ENCODE data around the gene CTAG2.
"Not testable (repeated sequence)": the region's sequence is repeated elsewhere in the genome, so short reads cannot be mapped to it uniquely, and the experiment has no call there.

The CTAG2 gene

DNA sequence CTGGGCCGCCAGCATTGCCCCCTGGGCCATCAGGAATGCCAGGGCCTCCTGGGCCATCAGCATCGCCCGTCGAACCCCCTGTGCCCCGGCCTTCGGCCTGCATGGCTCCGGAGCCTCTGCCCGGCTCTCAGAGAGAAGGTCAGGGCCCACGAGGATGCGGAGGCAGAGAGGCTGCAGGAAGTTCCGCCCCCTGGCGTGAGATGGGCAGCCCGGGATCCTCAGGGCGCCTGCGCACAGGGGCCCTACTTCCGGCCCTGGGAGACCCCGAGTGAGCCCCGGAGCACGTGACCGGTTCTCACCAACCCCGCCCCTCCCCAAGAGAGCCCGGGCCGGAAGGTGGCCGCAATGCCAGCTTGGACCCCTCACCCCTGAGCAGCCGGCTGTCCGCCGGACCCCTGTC, at the start of gene CTAG2:
Gene CTAG2 (minus strand): TSS at position 167 of the 400 bp plus-strand sequence. CDS start 64 bp downstream, at position 103.
- not testable (repeated sequence) for DNase-seq

DNA sequence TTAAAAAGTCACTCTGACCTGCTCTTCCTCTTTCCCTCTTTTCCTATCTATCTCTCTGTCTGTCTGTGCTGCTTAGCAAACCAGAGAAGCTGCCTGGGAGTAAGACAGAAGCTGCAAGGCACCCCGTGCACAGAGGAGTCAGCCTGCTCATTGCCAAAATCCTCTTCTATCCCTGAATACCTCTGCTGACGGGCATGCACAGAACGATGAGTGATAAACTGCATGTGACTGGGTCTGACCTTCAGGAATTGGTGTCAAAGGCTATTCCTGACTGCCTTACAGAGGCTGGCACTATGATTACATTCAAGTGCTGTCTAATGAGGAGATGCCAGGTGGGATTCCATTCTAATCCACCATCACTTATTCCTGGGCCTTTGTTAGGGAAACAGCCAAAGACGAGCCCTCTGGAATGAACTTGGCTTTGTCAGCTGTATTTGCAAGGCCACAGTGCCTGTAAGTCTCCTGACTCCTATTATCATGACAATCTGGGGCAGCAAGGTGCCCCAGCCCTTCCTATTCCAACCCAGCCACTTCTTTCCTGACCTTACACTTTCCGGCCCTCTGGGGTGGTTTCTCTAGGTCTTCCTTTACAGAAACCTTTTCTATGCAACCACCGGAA, 45.4 kb upstream of the CTAG2 start:
- no peak for DNase-seq

DNA sequence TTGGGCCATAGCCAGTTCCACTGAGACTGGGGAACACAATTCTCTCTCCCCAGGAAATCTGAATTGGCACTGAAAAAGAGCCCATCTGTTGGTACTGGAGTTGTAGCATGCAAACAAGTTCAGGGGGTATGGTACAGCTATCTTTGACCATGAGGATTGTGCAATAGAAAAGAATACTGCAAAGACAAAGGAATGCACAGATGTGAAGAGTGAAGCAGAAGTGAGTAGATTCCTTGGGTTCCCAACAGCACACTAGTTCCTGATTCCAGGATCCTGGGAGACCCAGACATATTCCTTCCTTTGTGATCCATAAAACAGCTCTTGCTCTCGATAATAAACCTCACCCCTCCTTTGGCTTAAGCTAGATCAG, 43.3 kb upstream of the CTAG2 start:
- DNase-seq, result no peak

- DNase-seq, result no peak
Observed at GRCh38 chrX:154695911-154696675, 42.7 kb upstream of the CTAG2 start.

- no peak for DNase-seq
Observed at GRCh38 chrX:154693394-154693793, 40.0 kb upstream of the CTAG2 start.

GRCh38 chrX:154690438-154690837, 37.1 kb upstream of the CTAG2 start:
- DNase-seq, result not testable (repeated sequence)

DNA sequence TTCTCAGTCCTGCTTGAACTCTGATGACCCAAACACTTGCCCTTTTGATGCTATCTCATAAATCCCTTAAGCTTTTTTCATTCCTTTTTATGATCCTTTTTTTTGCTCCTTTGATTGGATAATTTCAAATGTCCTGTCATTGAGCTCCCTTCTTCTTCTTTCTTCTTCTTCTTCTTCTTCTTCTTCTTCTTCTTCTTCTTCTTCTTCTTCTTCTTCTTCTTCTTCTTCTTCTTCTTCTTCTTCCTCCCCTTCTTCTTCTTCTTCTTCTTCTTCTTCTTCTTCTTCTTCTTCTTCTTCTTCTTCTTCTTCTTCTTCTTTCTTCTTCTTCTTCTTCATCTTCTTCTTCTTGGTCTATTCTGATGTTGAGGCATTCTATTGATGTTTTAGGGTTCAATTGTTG, 18.7 kb upstream of the CTAG2 start:
- DNase-seq, result not testable (repeated sequence)

DNA sequence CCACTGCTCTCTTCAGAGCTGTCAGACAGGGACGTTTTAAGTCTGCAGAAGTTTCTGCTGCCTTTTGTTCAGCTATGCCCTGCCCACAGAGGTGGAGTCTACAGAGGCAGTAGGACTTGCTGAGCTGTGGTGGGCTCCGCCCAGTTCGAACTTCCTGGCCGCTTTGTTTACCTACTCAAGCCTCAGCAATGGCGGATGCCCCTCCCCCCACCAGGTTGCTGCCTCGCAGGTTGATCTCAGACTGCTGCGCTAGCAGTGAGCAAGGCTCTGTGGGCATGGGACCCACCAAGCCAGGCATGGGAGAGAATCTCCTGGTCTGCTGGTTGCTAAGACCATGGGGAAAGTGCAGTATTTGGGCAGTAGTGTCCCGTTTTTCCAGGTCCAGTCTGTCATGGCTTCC, 17.5 kb upstream of the CTAG2 start:
- DNase-seq, result not testable (repeated sequence)

DNA sequence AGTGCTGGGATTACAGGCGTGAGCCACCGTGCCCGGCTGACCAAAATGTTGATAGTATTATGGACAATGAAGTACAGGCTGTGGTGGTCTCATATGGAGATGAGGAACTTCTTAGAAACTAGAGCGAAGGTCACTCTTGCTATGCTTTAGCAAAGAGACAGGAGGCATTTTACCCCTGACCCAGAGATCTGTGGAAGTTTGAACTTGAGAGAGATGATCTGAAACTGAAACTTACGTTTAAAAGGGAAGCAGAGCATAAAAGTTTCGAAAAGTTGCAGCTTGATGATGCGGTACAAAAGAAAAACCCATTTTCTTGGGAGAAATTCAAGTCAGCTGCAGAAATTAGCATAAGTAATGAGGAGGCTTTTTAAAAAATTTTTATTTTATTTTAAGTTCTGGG, 8.5 kb upstream of the CTAG2 start:
- no peak for DNase-seq

DNA sequence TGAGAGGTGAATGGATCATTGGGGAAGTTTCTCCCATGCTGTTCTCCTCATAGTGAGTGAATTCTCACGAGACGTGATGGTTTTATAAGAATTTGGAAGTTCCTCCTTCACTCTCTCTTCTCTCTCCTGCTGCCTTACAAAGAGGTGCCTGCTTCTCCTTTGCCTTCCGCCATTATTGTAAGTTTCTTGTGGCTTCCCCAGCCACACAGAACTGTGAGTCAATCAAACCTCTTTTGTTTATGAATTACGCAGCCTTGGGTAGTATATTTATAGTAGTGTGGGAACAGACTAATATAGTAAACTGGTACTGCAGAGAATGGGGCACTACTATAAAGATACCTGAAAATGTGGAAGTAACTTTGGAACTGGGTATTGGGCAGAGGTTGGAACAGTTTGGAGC, 7.8 kb upstream of the CTAG2 start:
- DNase-seq, result no peak

- DNase-seq, result no peak
Observed at GRCh38 chrX:154660541-154660940, 7.2 kb upstream of the CTAG2 start.

DNA sequence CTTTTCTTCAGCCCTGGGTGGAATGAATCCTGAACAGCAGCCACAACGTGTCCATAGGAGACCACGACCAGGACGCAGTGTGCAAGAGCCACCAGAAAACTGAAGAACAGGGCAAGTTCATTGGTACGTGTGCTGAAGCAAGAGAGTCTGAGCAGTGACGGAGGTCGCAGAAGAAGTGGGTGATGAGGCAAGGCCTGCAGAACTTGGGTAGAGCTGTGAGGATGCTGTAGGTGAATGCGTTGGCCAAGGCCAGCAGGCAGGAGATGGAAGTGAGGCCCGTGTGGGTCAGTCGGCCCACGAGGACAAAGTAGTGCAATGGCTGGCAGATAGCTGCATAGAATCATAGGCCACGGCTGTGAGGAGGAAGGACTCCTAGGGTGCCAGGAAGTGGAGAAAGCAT, 5.6 kb upstream of the CTAG2 start:
- DNase-seq, result no peak

- DNase-seq, result no peak
Observed at GRCh38 chrX:154658187-154658586, 4.8 kb upstream of the CTAG2 start.

GRCh38 chrX:154657226-154657805, 3.9 kb upstream of the CTAG2 start:
- DNase-seq, result no peak

- no peak for DNase-seq
Observed at GRCh38 chrX:154655786-154656185, 2.4 kb upstream of the CTAG2 start.

DNA sequence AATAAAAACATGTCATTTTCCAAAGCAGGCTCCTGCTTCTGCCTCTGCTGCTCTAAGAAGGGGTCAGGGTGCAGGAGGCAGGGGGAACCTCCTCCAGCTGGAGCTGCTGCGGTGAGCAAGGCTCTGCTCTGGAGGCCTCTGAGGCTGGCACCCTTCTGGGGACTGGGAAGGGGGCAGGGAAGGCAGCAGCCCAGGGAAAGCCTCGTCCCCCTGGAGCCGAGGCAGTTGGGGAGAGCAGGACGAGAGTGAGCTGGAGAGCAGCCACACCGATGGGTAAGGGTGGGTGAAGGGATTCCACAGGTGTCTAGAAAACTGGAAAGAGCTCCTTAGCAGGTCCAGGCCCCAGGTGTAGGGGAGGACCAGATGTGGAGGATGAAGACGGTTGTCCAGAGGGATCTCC, 2.0 kb upstream of the CTAG2 start:
- DNase-seq, result no peak

DNA sequence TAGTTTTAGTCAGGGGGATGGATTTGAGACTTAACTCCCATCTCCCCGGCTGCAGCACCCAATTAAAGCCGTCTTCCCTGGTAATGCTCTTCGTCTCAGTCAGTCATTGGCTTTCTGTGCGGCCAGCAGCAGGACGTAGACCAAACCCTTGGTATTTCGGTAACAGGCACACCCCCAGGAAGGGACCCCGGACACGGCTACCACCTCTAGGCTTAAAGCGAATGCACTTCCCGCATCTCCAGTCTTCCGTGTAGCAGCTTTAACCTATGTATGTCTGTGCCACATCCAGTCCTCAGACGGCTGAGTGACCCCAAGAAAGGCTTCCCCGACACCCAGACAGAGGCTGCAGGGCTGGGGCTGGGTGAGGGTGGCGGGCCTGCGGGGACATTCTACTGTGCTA, 1.5 kb upstream of the CTAG2 start:
- DNase-seq, result no peak

DNA sequence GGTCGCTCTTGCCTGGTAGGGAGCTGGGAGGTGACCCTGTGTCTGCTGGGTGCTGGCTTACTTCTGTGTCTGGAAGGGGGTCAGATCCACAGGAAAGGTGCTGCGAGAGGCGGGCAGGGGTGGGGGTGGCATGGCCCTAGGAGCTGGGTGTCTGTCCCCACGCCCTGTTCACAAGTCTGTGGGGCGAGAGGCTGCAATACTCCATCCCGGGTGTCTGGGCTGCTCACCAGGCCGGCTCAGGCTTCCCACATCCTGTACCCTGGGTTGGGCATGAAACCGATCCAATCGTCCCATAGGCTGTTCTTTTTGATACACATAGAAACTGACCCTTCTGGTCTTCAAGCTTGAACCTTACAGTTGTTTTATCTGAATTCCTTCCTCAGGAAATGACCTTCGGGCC, 993 bp upstream of the CTAG2 start:
- DNase-seq, result no peak

- DNase-seq, result no peak
Observed at GRCh38 chrX:154653048-154653401, 354 bp downstream of the CTAG2 start.

DNA sequence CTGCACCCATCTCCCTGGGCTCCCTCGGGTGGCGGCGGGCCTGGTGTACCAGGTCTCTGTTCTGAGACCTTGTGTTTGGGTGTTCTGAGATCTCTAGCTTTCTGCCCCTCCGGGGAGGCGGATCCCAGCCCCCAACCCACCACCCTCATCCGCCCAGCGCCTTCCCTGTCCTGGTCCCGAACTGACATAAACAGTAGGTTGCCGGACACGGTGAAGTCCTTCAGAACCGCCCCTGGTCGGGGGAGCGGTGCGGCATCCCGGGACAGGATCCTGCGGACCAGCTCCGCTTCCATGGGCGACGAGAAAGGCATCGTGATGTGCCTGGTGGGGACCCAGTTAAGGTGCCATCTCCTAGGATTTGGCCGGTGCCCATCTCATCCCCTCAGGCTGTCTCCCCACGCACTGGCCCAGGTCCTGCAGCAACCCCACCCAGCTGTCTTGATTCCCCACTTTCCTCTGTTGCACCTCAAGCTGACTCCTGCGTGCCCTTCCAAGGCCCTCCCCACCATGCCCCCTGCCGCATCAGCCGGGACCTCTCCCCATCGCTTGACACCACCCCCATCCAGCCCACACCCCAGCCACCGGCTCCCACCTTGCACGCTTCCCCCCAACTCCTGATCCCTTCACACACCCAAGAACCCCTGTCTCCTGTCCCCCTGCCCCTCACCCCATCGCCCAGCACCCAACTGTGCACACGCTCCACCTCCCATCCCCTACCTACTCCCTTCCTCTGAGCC, 900 bp downstream of the CTAG2 start:
- no peak for DNase-seq

DNA sequence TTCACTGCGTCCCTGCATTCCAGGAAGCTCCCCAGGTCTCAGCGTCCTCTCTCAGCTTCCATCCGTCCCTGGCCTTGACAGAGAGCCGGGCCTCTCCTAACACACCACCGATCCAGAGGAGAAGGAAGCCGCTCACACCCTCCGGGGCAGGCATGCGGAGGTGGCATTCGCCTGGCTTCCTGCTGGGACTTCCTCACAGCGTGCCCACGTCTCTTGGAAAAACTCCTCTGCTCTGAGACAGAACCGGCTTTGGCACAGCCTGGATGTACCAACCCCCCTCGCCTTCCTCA, 3.2 kb downstream of the CTAG2 start:
- DNase-seq, result no peak

GRCh38 chrX:154649503-154650220, 3.7 kb downstream of the CTAG2 start:
- DNase-seq, result no peak

DNA sequence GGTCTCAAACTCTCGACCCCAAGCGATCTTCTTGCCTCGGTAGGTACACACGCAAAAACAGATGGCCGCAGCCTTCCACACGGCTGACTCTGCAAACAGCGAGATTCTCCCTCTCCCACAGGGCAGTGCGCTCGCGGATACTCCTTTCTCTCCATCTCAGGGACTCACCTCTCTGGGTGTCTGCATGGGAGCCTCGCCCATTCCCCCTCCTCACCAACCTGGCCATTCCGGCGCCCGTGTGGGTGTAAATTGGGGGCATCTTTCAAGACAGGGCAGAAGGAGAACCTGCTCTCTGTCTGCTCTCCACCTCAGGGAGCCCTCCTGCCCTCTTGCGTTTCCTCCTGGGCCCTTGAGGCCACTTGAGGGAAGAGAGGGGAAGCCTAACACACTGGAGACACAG, 4.4 kb downstream of the CTAG2 start:
- no peak for DNase-seq

Data from bone marrow (tissue), 2 donors.